ENCODE results near the gene SERPIND1.

- TF ChIP-seq TAF1 (IDR thresholded peaks at IDR 0.05; ENCODE audit: borderline replicate concordance, insufficient read depth, low read length): no peak
- no peak for TF ChIP-seq POLR2AphosphoS5 (IDR thresholded peaks at IDR 0.05; ENCODE audit: low read depth, low read length)
- TF ChIP-seq REST (IDR thresholded peaks at IDR 0.05; ENCODE audit: insufficient read depth in 1 of 2, low read depth in 2 of 2, low read length in 2 of 2): no peak
- no peak for TF ChIP-seq SIN3A (IDR thresholded peaks at IDR 0.05; ENCODE audit: borderline replicate concordance, insufficient read depth, low read length)
- no peak for TF ChIP-seq FOXP2 (optimal IDR thresholded peaks at IDR 0.05; ENCODE audit: borderline replicate concordance, extremely low read depth, extremely low read length, insufficient read depth)
Measured at GRCh38 chr22:20771918-20772625, 1.8 kb upstream of the SERPIND1 start.

Data from PFSK-1 (cell line).